Kidney (tissue), 14 donors: Measurements from ENCODE around the gene GPR148. TPM values are rescaled to one million over a fixed set of nuclear protein-coding genes. Genes with fewer than 3 reads are reported as not detected.

ENCODE experiments used
- DNase-seq, 5 donors: peaks; one replicate each; pipeline ENCODE4 v3.0.0-alpha.2; 2013 to 2020
- FAIRE-seq: peaks from 2 replicates; lab custom pipeline; 2012; peaks lifted over from hg19 to GRCh38; lab: Jason Lieb, UNC
- H3K27ac ChIP-seq, 2 donors: one replicate each; pipeline ENCODE4 v1.7.0; 2013; ENCODE audit warnings: low read depth in 2 of 2, low read length in 2 of 2, inconsistent platforms in 1 of 2
- H3K27me3 ChIP-seq: one replicate; pipeline ENCODE4 v1.7.1; 2013; ENCODE audit warnings: low read length, inconsistent platforms; ENCODE audit not compliant: control insufficient read depth, insufficient read depth
- H3K36me3 ChIP-seq, 3 donors: one replicate each; pipeline versions ENCODE4 v1.7.0 to v1.7.1; 2013; ENCODE audit warnings: low read length in 3 of 3, control low read depth in 1 of 3, inconsistent platforms in 1 of 3; ENCODE audit not compliant: insufficient read depth in 3 of 3, control insufficient read depth in 2 of 3
- H3K4me1 ChIP-seq, 3 donors: one replicate each; pipeline versions ENCODE4 v1.7.0 to v1.7.1; 2013; ENCODE audit warnings: low read length in 3 of 3, inconsistent platforms in 1 of 3, low read depth in 1 of 3; ENCODE audit not compliant: control insufficient read depth in 2 of 3, insufficient read depth in 2 of 3
- H3K4me3 ChIP-seq, 3 donors: one replicate each; pipeline versions ENCODE4 v1.7.0 to v1.8.1; 2013; ENCODE audit warnings: low read length in 3 of 3, control low read depth in 1 of 3, inconsistent platforms in 1 of 3
- H3K9ac ChIP-seq, 3 donors: one replicate each; pipeline versions ENCODE4 v1.7.0 to v1.7.1; 2013; ENCODE audit warnings: low read length in 3 of 3, control low read depth in 1 of 3, inconsistent platforms in 1 of 3
- H3K9me3 ChIP-seq, 3 donors: one replicate each; pipeline versions ENCODE4 v1.7.0 to v1.7.1; 2013; ENCODE audit warnings: low read length in 3 of 3, control low read depth in 1 of 3, inconsistent platforms in 1 of 3; ENCODE audit not compliant: control insufficient read depth in 2 of 3, insufficient read depth in 1 of 3
- intact Hi-C: fragments of 100-400 bp; cut with DNase I; formaldehyde crosslinking; loops from one replicate; pipeline ENCODE4 v1.11.1; 2022
- polyA plus RNA-seq: library from polyadenylated mRNA; stranded (reverse); fragments of 350-450 nt; fragmentation: Illumina TruSeq; extraction: RNeasy Lipid Tissue Mini Kit (QIAGEN cat#74804); gene quantifications from one replicate; pipeline ENCODE4 v1.2.3, GENCODE V29; 2014; ENCODE audit warnings: low read depth, low replicate concordance; ENCODE audit not compliant: insufficient read depth
- total RNA-seq: library from RNA; stranded (reverse); fragmentation: NEBNext Ultra II Directional; extraction: Animal tissue kit (Norgen Biotek cat#: 25700); gene quantifications from one replicate; pipeline ENCODE4 v1.2.1, GENCODE V29; 2021
- TF ChIP-seq, protein P1 (sequence below): IDR thresholded peaks from 3 replicates; pipeline ENCODE4 v1.5.1; 2012; ENCODE audit warnings: mild to moderate bottlenecking, moderate library complexity, borderline replicate concordance; ENCODE audit not compliant: insufficient read depth; ENCODE audit errors: extremely low read depth
- donor health status: control.
- donor health status: control.
- donor health status: control.
- donor health status: control.
- donor health status: control.
- donor health status: DM: yes; HTN: yes; CAD: no.
- donor health status: Normal renal cell carcinoma (clear cell type).

The GPR148 gene
- total and polyA plus RNA-seq, 2 donors from 2014 or later: not detected

DNA sequence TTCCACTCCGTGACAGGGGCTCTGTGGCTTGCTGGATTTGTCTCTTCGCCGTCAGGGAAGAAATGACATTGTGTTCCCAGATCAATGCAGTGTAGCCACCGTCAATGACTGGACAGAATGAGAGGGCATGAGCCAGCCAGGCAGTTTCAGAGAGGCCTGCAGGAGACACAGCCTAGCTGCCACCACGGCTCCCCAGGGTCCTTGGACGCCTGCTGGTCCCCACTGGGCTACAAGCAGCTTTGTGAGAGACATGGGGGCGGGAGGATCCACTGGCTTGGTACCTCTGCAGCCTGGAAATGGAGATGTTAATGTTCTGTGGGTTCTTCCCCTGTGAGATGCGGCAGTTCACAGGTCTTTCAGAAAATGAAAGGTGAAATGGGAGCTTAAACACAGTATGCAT is 14.4 kb downstream of the GPR148 start:
- DNase-seq (no peak), FAIRE-seq (no peak)
- Histone ChIP-seq H3K4me1 (no peaks in the 10 kb centered on the region), H3K9me3 (no peaks in the 10 kb centered on the region), H3K36me3 (no peaks in the 10 kb centered on the region), H3K27ac (no peak overlapping the region), H3K9ac (no peak overlapping the region), H3K4me3 (no peak overlapping the region), H3K27me3 (no peaks in the 10 kb centered on the region)
- TF ChIP-seq, protein P1, sequence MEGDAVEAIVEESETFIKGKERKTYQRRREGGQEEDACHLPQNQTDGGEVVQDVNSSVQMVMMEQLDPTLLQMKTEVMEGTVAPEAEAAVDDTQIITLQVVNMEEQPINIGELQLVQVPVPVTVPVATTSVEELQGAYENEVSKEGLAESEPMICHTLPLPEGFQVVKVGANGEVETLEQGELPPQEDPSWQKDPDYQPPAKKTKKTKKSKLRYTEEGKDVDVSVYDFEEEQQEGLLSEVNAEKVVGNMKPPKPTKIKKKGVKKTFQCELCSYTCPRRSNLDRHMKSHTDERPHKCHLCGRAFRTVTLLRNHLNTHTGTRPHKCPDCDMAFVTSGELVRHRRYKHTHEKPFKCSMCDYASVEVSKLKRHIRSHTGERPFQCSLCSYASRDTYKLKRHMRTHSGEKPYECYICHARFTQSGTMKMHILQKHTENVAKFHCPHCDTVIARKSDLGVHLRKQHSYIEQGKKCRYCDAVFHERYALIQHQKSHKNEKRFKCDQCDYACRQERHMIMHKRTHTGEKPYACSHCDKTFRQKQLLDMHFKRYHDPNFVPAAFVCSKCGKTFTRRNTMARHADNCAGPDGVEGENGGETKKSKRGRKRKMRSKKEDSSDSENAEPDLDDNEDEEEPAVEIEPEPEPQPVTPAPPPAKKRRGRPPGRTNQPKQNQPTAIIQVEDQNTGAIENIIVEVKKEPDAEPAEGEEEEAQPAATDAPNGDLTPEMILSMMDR: no peak
- intact Hi-C loops: no loop called here

DNA sequence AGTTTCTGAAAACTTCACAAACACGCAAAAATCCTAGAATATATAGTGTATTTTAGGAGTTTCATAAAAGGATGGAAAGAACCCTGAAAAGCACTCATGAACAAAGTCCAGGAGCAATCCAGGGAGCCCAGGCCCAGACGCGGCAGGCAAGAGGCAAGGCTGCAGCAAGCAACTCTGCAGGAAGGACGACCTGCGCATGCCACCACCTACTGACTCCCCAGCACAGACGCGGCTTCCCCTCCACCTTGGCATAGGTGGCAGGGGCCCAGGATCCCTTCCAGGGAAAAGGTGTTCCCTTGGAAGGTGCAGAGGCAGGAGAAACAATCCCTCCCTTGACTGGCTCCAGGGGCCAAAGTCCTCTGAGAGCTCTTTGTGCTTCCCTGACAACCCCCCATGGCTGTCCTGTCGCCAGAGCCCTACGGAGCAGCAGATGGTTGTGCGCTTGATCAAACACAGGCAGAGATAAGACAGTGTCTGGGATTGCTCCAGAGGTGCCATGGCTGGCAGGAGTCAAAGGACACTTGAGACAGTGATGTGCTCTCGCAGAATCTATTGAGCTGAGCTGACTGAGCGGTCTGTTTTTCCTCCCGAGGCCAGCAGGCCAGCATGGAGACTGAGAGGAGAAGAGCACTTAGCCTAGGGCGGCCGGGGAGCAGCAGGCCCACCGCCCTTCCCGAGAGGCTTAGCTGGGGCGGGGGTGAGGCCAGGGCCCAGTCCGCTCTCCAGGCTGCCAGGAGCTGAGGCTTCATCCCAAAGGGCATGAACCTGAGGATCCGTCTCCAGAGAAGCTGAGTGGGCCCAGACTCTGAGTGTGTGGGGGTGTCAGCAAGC is 15.6 kb downstream of the GPR148 start:
- Histone ChIP-seq H3K27me3 (no peaks in the 10 kb centered on the region), H3K4me3 (no peak overlapping the region), H3K9me3 (no peaks in the 10 kb centered on the region), H3K9ac (no peak overlapping the region), H3K4me1 (no peaks in the 10 kb centered on the region), H3K36me3 (no peaks in the 10 kb centered on the region), H3K27ac (no peak overlapping the region)
- DNase-seq (no peak), FAIRE-seq (no peak)
- intact Hi-C loops: no loop called here
- TF ChIP-seq, protein P1: no peak

DNA sequence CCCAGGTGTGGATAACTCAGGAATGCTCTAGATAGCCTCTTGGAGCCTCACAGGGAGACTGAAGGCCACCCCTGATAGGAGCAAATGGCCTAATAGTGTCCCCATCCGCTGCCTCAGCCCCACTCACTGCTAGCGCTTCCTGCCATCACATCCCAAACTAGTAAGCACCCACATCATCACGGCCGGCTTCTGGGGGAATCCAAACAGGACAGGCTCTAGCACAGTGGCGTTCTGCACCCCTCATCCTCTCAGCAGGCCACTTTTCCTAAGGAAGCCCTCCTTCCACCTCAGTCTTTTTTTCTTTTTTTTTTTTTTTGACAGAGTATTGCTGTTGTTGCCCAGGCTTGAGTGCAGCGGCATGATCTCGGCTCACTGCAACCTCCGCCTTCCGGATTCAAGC is 20.2 kb downstream of the GPR148 start:
- intact Hi-C loops: no loop called here
- FAIRE-seq (no peak), DNase-seq (peak in 1 of 5 donors; percentile 45)
- Histone ChIP-seq H3K9ac (no peak overlapping the region), H3K36me3 (no peaks in the 10 kb centered on the region), H3K27me3 (no peaks in the 10 kb centered on the region), H3K27ac (no peak overlapping the region), H3K9me3 (no peaks in the 10 kb centered on the region), H3K4me3 (no peak overlapping the region), H3K4me1 (no peaks in the 10 kb centered on the region)
- TF ChIP-seq, protein P1: no peak
